GM23338 (cell line): ENCODE data around the gene FHL2.

Source experiments
- CTCF ChIP-seq, 2 experiments: fragments of 200-600 bp in 1 of 2; sonication (generic) in 1 of 2; conservative IDR thresholded peaks; 2 replicates each; pipeline versions ENCODE4 v1.5.1 to v1.6.1; 2016 to 2017; ENCODE audit warnings: antibody characterized with exemption in 2 of 2, low read depth in 2 of 2, mild to moderate bottlenecking in 2 of 2, moderate library complexity in 1 of 2
- EZH2 ChIP-seq: fragments of 200-600 bp; sonication (generic); IDR thresholded peaks from one replicate; pipeline ENCODE4 v1.8.0; 2017; ENCODE audit warnings: antibody characterized with exemption, mild to moderate bottlenecking, low read depth; ENCODE audit not compliant: unreplicated experiment
- NANOG ChIP-seq: IDR thresholded peaks from 2 replicates; pipeline ENCODE4 v1.6.1; 2016; ENCODE audit warnings: antibody characterized with exemption, borderline replicate concordance
- POLR2AphosphoS5 ChIP-seq: IDR thresholded peaks from 2 replicates; pipeline ENCODE4 v1.6.1; 2016; ENCODE audit warnings: antibody characterized with exemption, low read depth
- REST ChIP-seq: IDR thresholded peaks from one replicate; pipeline ENCODE4 v1.6.1; 2018; ENCODE audit warnings: antibody characterized with exemption; ENCODE audit not compliant: unreplicated experiment
- STAT1 ChIP-seq: IDR thresholded peaks from one replicate; pipeline ENCODE4 v1.6.1; 2016; ENCODE audit warnings: antibody characterized with exemption; ENCODE audit not compliant: unreplicated experiment

GRCh38 chr2:105380432-105381100, 18.3 kb downstream of the FHL2 start:
- TF ChIP-seq NANOG = no peak
- no peak for TF ChIP-seq STAT1
- TF ChIP-seq CTCF (conservative IDR thresholded peaks at IDR 0.05; ENCODE audit: low read depth in 2 of 2) = no peak
- no peak for TF ChIP-seq REST
- TF ChIP-seq EZH2 = no peak
- no peak for TF ChIP-seq POLR2AphosphoS5
